Cerebellar cortex (tissue), 1 donor: ENCODE measurements around the gene TSPAN12.

Experiments used
- DNase-seq: peaks from one replicate; pipeline ENCODE4 v3.0.0-alpha.2; 2015; ENCODE audit warnings: low spot score

The TSPAN12 gene

DNA sequence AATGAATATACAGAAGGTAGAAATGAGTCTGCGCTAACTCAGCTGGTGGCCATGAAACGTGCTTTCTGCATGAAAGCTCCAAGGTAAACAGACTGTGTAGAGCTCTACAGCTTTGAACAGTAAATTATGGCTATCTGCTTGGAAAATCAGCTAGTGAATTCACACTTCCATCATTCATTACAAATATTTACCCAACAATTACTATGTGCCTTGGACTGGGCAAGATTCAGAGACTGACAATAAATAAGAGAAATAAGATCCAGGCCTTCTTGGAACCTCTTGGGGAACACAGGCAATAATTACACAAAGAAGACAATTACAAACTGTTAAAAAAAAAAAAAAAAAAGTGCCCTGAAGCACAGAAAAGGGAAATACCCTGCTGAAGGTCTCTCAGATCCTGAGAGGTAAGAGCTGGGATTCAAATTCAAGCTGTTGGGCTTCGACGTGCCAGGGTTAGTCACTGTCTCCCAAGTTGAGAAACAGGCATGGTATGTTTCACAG lies 15.8 kb downstream of the TSPAN12 start:
- DNase-seq = no peak

DNA sequence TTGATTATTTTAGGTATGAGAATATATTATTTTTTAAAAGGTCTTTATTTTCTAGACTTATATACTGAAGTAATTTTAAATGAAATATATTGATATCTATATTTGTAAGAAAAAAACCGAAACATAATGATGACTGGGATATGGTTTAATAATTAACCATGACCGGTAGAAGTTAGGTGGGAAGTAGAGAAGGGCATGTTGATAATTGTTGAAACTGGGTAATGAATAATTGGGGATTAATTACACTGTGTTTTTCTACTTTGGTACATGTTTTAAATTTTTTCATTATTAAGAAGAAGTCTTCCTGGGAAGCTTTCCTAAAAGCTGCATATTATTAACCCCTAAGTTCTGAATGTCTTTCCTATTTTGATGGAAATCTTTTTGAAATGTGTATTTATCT lies 16.3 kb downstream of the TSPAN12 start:
- no peak for DNase-seq

DNA sequence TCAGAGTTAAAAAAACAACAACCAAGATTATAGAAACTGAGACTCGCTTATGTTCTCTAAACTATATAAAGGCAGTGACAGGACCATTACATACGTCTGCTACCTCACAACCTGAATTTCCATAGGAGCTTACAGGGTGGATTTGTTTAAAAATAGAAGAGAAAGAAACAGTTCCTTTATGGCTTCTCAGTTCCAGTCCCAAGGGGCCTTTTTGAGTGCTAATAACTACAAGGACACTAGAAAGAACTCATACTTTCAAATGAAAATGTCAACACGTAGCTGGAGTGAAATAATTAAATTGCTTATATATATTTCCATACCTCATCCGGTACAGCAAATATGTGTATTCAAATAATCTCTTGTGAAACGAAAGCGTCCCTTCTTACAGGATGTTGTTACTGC lies 19.7 kb downstream of the TSPAN12 start:
- no peak for DNase-seq

DNA sequence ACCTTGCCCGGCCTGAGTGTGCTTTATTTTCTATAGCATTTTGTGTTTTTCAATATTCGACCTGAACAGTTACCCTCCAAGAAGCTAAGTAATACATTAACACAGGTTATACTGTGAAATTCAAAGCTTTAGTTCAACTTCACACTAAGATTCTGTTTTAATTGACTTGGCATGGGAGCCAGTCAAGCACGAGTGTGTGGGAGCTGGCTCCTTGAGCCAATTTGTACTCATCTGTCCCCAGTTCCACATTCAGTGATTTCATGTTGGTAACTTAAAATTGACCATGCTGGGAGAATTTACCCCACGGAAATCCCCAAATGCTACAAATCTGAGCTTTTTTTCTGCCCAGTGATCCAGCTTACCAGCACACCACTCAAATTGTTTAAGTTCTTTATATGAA lies 20.3 kb downstream of the TSPAN12 start:
- DNase-seq = no peak

DNA sequence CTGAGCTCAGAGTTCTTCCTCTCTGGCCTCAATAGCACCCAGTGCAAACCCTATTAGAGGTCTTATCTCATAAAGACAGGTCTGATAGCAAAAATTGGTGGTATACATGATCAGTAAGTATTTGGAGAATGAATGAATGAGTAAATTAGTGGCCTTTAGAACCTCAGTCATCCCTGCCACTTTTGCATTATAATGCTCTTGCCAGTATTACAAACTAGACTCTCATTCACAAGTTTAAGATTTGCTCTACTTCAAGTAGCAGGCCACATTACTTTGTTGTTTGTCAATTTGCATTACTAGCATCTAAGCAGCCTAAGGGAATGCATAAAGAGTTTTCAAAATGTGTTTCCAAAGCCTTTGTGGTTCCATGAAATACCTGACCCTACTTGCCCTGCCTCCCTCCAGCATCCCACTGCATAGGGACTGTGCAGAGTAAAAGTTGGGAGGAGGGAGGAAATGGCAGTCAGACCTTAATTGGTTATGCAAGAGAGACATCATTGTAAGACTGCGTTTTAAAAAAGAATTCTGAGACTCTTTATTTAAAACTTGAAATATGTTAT lies 21.3 kb downstream of the TSPAN12 start:
- no peak for DNase-seq

DNA sequence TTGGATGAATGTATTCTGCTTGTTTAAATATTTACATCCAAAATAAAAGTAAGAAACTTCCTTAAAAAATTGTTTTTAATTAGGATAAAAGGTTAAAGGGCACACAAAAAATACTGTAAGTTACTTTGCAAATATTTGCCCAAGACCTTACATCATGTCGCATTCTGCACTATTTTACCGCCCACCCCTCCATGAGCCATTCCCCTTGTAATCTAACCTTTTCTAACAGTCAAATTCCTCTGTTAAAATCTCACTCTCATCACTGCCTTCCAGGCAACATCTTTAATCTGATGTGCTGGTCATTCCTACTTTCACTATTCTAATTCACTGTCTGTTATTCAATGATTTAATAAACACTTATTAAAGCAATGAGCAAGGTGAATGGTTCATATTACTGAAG lies 23.2 kb downstream of the TSPAN12 start:
- no peak for DNase-seq

DNA sequence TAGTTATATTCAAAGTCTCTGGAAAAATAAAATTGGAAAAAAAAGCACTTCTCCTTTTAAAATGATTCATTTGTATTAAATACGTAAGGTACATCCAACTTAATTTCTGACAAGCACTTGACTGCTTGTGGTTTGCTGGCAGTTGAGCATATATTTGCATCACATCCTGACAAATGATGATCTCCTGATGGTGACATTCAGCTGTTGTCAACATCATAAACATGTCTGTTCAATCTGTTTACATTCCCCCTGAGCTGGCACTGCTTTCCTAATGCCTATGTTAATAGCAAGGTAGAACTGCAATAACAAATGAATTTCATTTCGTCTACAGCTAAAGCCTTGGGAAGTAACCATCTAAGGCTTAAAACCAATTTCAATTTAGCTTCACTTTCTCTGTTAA lies 24.4 kb downstream of the TSPAN12 start:
- DNase-seq = no peak

DNA sequence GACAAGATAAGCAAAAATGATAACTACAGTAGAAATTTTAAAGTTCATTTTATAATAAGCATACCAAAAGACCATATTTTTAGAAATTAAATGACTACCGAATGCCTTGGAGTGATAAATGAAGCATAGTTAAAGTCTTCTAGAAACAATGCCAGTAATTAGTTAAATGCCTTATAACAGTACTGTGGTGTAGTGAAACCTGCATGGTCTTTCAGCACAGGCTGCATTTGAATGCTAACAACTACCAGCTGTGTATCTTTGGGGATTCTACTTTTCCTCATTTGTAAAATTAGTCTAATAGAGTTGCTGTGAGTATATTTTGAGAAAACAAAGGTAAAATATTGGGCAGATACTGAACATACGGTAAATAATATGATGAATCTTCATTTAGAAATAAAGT lies 25.1 kb downstream of the TSPAN12 start:
- no peak for DNase-seq

DNA sequence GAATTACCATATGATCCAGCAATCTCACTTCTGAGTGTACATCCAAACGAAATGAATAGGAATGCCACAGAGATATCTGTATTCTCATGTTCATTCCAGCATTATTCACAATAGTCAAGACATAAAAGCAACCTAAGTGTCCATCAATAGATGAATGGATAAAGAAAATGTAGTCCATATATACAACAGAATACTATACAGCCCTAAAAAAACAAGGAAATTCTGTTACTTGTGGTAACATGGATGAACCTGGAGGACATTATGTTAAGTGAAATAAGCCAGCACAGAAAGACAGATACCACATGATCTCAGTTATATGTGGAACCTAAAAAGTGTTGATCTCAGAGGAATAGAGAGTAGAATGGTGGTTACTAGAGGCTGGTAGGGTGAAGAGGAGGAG lies 26.7 kb downstream of the TSPAN12 start:
- DNase-seq = no peak

DNA sequence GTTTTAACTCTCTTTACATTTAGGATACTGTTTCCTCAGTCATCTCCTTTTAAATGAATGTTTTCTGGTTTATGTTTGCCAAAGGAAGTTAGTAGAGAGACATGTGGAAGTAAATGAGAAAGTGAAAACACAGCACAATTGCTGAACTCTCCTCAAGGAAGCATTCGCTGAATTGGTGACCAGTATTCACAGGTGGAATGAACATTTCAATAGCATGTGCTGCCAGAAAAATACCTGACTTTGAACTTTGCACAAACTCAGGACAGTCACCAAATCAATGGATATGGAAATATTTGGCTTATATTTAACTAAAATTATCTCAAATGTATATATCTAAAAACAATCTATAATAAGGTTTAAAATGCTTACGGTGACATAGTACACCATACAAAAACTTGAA lies 28.5 kb downstream of the TSPAN12 start:
- DNase-seq = no peak

DNA sequence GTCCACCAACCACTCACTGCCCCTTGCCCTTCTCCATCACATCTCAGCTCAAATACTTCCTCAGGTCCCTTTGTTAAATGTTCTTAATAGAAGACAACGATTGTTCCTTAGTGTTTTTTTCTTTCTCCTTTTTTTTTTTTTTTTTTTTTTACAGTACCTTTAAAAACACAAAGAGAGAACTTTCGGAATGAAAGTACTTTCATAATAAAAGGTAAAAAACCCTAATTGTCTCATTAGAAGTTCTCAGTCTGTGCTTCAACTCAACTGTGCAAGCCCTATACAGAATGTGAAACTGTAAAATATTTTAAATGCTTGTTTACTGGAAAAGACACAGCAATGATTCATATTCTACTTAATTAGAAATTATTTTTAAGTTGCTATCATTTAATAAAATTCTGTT lies 29.4 kb downstream of the TSPAN12 start:
- no peak for DNase-seq

DNA sequence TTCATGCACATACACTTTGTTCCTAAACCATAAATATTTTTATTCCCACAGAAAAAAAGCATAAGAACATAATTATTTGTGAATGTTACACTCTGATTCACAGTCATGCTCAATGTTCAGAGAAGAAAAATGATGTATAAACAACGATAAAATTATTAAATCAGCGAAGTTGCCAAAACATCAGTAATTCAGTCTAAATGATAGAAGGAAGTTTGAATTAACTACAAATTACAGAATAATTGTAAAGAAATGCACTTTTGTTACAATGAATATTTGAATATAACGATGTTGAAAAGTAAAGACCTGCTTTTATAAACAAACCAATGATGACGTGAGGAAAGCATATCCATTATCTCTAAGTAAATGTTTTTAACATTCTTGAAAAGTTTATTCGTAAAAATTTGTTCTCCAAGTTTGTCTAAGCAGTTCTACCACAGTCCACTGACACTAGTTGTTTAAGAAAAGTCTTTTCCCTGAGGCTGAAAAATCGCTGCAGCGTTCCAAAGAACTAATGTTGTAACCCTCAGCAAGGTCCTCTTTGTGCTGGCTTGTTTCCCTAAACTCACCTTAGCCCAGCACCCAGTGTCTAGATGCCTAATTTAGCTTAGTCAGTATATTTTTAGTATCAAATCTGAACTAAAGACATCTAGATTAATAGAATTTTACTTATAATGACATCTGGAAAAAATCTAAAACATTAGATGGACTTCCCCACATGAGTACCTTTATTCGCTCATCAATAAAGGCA lies 30.4 kb downstream of the TSPAN12 start:
- DNase-seq = no peak

DNA sequence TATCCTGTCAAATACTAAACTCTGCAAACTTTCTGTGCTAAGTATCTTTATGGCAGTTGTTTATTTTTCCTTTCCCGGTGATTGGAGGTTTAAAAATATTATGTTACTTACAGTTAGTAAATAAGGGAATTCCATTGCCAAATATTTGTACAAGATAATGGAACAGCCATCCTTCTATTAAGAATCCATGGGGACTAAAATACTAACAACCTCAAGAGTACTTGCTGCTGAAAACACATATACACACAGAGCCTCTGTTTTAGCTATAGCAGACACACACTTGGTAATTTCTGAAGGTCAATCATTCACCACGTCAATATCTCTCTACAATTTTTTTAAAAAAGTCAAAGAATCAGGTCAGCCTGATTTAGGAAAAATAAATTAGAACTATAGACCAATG lies 32.4 kb downstream of the TSPAN12 start:
- DNase-seq = no peak

DNA sequence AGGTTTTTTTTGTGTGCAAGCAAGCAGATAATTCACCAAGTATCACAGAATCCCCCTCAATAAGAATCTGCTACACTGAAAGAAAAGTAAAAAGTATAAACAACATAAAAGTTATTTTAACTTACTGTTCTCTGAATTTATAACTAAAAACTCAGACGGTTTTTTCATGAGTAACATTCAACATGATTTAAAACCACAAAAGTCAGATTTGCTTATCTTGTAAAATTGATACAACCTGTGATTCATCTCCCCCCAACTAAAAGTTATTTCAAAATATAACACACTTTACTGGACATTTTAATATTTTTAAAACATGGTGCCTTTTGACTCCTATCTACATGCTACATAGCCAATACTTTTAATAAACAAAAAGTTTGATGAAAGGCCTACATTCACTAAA lies 32.8 kb downstream of the TSPAN12 start:
- DNase-seq = no peak

DNA sequence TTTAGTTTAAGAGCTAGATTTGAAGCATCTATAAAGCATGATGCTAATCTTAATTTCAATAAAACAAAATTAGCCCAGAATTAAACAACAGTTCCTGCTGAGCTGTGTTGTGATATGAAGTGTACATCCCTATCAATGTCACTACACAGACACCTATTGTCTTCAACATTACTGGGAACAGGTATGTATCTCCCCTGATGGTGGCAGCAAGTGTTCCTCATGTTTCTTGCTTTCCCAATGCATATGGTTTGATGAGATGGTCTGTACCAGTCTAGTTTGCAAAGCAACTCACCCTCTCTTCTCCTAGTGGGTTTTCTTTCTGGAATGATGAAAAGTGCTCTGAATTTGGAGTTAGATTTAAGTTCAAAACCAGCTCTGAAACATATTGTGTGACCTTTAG lies 38.1 kb downstream of the TSPAN12 start:
- DNase-seq = no peak

DNA sequence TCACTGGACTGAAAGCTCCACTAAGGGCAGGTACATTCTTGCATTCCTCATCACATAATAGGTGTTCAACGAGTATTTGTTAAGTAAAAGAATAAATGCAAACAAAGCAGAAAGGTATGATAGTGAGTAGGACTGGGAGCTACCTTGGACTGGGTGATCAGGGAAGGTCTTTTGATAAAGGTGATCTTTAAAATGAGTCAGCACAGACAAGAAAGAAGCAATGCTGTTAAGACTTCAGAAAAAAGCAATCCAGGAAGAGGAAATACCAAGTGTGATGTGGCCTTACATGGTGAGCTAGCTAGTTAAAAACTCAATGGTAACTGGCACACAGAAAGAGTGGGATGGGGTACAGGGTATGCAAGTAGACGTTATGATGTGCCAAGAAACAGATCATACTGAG lies 40.1 kb downstream of the TSPAN12 start:
- DNase-seq = no peak

DNA sequence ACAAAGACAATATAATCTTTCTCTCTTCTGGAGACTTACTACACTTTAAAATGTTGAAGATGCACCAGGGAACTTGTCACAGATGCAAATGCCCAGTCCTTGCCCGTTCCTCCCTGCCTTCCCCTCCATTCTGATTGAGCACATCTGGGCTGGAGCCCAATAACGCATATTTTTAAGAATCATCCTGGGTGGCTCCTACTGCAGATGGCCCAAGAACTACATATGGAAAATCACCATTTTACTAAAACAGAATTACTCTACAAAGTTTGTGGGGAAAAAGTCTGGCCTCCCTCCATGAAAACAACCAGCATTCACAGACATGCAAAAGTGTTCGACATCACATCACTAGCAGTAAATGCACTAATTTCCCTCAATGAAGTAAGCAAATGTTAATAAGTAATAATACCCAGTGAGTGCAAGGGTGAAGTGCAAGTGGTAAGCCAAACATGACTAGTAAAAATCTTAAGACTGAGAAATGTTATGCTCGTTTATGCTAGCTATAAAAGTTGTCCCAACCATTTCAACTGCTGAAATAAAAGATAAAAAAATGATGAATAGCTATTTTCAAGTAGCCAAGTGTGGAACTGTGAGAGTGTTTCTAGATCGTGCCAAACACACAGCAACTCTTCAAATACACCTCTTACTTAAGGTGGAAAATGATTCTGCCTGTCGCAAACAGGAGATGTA lies 43.5 kb downstream of the TSPAN12 start:
- no peak for DNase-seq

DNA sequence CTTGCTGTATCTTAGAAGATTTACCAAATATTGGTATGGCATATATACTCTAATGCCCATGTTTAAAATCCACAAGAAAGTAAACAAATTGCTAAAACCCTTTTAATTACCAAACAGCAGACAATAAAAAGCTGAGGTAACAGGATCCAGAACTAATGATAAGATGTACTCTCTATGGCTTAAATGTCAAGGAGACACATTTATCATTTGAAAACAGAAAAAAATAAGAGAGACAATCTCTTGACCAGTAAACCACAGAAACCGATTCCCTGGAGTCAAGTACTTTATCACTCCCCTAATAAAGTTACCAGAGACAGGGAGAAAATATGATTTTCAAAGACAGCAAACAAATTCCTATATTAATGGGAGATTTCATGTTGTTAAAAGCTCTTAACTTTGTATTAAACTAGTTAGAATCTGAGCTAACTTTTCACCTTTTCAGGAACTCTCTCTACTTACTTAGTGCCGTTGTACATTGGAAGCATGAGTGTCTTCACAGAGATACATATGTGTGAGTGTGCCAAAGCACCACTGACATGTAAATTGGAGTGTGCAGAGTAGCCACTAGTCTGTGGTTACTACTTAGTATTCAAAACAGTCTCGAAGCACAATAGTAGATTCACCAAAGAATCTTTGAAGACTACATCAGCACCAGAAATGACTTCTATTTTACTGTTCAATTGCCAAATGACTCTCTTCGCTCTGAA lies 44.2 kb downstream of the TSPAN12 start:
- DNase-seq = no peak

DNA sequence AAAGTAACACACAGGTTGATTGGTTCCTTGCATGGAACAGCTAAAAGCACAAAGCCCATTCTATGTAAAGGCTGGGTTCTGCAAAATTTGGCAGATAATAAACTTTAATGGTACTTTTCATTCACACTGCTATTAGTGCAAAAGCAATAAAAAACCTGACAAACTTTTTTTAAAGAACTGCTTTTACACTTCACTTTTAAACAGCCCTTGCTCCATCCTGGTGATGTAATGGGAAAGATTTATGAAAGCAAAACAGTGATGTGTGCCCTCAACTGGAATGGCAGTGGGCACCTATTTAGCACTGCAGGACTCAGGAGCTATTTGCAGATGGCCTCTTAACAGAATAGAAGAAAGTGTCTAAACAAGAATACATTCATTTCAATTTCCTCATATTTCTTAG lies 44.9 kb downstream of the TSPAN12 start:
- no peak for DNase-seq

DNA sequence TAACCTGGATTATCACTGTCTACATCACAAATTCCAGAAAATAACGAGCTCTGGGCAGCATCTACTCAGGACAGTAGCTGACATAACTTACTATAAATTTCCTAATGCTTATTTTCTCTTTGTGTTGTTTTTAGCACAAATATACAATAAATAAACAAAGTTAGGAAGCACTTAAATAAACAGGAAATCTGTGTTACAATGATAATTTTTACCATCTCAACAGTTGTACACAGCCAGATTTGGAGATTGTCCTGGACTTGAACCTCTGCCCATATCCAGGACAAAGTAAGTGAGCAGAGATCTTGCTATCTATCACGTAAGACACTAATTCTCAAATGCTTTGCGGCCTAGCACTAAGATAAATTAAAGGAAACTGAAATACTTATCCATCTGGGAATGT lies 48.7 kb downstream of the TSPAN12 start:
- DNase-seq = no peak

DNA sequence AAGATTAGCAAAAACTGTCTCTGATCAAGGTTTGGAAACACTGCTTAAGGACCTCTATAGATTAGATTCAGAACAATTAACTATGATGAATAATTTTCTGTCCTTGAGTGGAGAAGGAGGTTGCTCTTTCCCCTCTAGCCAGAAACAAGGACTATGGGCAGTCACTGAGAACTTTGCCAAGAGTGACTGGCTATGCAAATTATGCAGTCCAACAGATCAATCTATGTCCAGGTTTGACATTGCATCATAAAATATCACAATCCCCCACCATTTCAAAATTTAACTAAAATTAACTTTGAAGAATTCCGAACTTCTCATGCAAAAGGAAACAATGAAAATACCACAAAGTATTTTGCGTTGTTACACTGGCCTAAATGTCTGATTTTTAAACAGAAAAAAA lies 50.6 kb downstream of the TSPAN12 start:
- DNase-seq = no peak

DNA sequence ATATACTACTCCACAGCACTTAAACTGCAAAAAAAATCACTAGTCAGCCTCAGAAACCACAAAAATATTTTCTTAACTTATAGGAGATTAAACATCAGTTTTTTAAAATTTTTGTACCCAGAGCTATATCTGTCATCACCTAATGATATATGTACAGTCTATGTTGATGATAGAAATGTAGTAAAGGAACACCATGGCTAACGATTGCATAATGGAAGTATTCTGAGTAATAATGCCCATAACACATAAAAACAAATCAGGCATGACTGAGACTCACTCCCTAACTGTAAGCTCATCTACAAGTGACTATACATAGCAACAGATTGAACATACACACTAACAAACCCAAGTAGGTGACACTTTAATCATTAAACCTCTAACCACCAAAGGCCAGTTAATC lies 51.3 kb downstream of the TSPAN12 start:
- DNase-seq = no peak
